HepG2 (cell line): Measurements from ENCODE around the gene ICAM5. TPM values are rescaled to one million over a fixed set of nuclear protein-coding genes. Genes with fewer than 3 reads are reported as not detected.

ENCODE experiments used
- ATAC-seq: fragments of 200-7000 bp; cut with Tn5 transposase; 3 replicates; pipeline ENCODE4 v1.9.1; 2020; ENCODE audit warnings: mild to moderate bottlenecking, moderate library complexity
- BruUV-seq: library from RNA; stranded (reverse); fragments of 400-500 nt; replicated peaks from 2 replicates; lab custom pipeline; 2021; lab: Mats Ljungman, UMichigan
- CTCF ChIA-PET: fragments of 300-600 bp; formaldehyde crosslinking; extraction: SDS; loops from one replicate; lab custom pipeline; 2021; ENCODE audit warnings: low total read pairs, inconsistent platforms, low intra/inter-chr PET ratio; lab: Yijun Ruan, JAX
- POLR2A ChIA-PET: fragments of 350-600 bp; sonication (Branson Sonifier 250); formaldehyde crosslinking; loops from one replicate; lab custom pipeline; 2020; ENCODE audit warnings: antibody characterized with exemption, inconsistent platforms; lab: Yijun Ruan, JAX
- DNase-seq: peaks from one replicate; pipeline ENCODE4 v3.0.0-alpha.2; 2015; ENCODE audit warnings: low spot score
- FAIRE-seq: peaks from 3 replicates; lab custom pipeline; 2011; peaks lifted over from hg19 to GRCh38; lab: Jason Lieb, UNC
- H2AFZ ChIP-seq: one replicate; pipeline ENCODE4 v1.6.1; 2011; ENCODE audit warnings: low read length, inconsistent platforms
- H3K27ac ChIP-seq: fragments of 300-600 bp; 3 replicates; pipeline ENCODE4 v1.8.0; 2011; ENCODE audit warnings: mixed run types, mild to moderate bottlenecking, mixed read lengths, low read length, inconsistent platforms; ENCODE audit not compliant: insufficient read depth; ENCODE audit errors: extremely low read length
- H3K27me3 ChIP-seq, 2 experiments: fragments of 200-600 bp in 1 of 2; 2 replicates in 1 of 2; 3 replicates in 1 of 2; pipeline versions ENCODE4 v1.6.0 to v1.8.0; 2011; ENCODE audit warnings: low read length in 2 of 2, mild to moderate bottlenecking in 2 of 2, moderate library complexity in 2 of 2, inconsistent platforms in 1 of 2; ENCODE audit not compliant: insufficient read depth in 2 of 2, control insufficient read depth in 1 of 2
- H3K36me3 ChIP-seq, 2 experiments: fragments of 200-600 bp in 1 of 2; replicated peaks in 1 of 2; 2 replicates in 1 of 2; 3 replicates in 1 of 2; pipeline versions ENCODE4 v1.5.1 to v1.8.0; 2011; ENCODE audit warnings: low read length in 2 of 2, inconsistent platforms in 1 of 2; ENCODE audit not compliant: insufficient read depth in 2 of 2, control insufficient read depth in 1 of 2
- H3K4me1 ChIP-seq: 2 replicates; pipeline ENCODE4 v1.5.1; 2012; ENCODE audit warnings: low read length, inconsistent platforms; ENCODE audit not compliant: insufficient read depth
- H3K4me2 ChIP-seq: 2 replicates; pipeline ENCODE4 v1.6.0; 2011; ENCODE audit warnings: low read depth, low read length, inconsistent platforms
- H3K4me3 ChIP-seq, 3 experiments: fragments of 200-600 bp in 1 of 3; sonication (generic), shearing (Covaris generic) in 1 of 3; replicated peaks in 1 of 3; 2 replicates each; pipeline ENCODE4 v1.5.1; 2011 to 2016; ENCODE audit warnings: low read length in 3 of 3, inconsistent platforms in 2 of 3, low read depth in 2 of 3, mild to moderate bottlenecking in 2 of 3, control low read depth in 1 of 3, mixed read lengths in 1 of 3; ENCODE audit not compliant: insufficient read depth in 1 of 3
- H3K79me2 ChIP-seq: one replicate; pipeline ENCODE4 v1.6.1; 2011; ENCODE audit warnings: low read length, inconsistent platforms; ENCODE audit not compliant: insufficient read depth
- H3K9ac ChIP-seq: 2 replicates; pipeline ENCODE4 v1.6.0; 2011; ENCODE audit warnings: mild to moderate bottlenecking, low read depth, low read length, inconsistent platforms; ENCODE audit not compliant: insufficient read depth
- H3K9me3 ChIP-seq: 2 replicates; pipeline ENCODE4 v1.5.1; 2012; ENCODE audit warnings: mild to moderate bottlenecking, low read length
- H4K20me1 ChIP-seq: 2 replicates; pipeline ENCODE4 v1.6.0; 2011; ENCODE audit warnings: inconsistent platforms, mild to moderate bottlenecking, low read length, moderate library complexity; ENCODE audit not compliant: insufficient read depth
- FLYWCH1 ChIP-seq: sonication (generic); formaldehyde crosslinking; IDR thresholded peaks from 2 replicates; pipeline ENCODE4 v1.8.1; 2023; ENCODE audit warnings: mild to moderate bottlenecking, missing genetic modification reagents
- IRX3 ChIP-seq: sonication (generic); formaldehyde crosslinking; IDR thresholded peaks from 2 replicates; pipeline ENCODE4 v1.8.1; 2023; ENCODE audit warnings: mild to moderate bottlenecking, low read depth, missing genetic modification reagents, borderline replicate concordance
- PLSCR1 ChIP-seq: sonication (generic); formaldehyde crosslinking; IDR thresholded peaks from 2 replicates; pipeline ENCODE4 v1.5.0; 2020; ENCODE audit warnings: missing genetic modification reagents, mild to moderate bottlenecking, borderline replicate concordance
- SKI ChIP-seq: fragments of 450-650 bp; IDR thresholded peaks from one replicate; pipeline ENCODE4 v1.6.1; 2018; ENCODE audit warnings: mild to moderate bottlenecking; ENCODE audit not compliant: partially characterized antibody
- U2AF2 ChIP-seq: fragments of 200-400 bp; formaldehyde crosslinking; IDR thresholded peaks from 2 replicates; pipeline ENCODE4 v1.6.1; 2017; ENCODE audit warnings: low read depth, mild to moderate bottlenecking, low read length
- ZFP37 ChIP-seq: sonication (generic); formaldehyde crosslinking; IDR thresholded peaks from 2 replicates; pipeline ENCODE4 v1.4.0; 2020; ENCODE audit warnings: missing genetic modification reagents, borderline replicate concordance
- ZNF589 ChIP-seq: sonication (generic); formaldehyde crosslinking; conservative IDR thresholded peaks from 2 replicates; pipeline ENCODE4 v1.8.0; 2022; ENCODE audit warnings: mild to moderate bottlenecking, moderate library complexity, missing genetic modification reagents
- ZSCAN29 ChIP-seq: sonication (generic); formaldehyde crosslinking; conservative IDR thresholded peaks from 2 replicates; pipeline ENCODE4 v1.4.0; 2020; ENCODE audit warnings: mild to moderate bottlenecking, missing genetic modification reagents
- WGBS: methylation state at CpG from one replicate; pipeline ENCODE4 v1.1.6; 2017; ENCODE audit warnings: low lambda C conversion rate; 5-methylcytosine and 5-hydroxymethylcytosine counted together
- in situ Hi-C: cut with HindIII; loops from 2 replicates; pipeline ENCODE4 v1.10.0; 2017; ENCODE audit warnings: low pct_unique_long_range_greater_than_20kb; ENCODE audit not compliant: extremely low pct_ligation_motif_present
- intact Hi-C: fragments of 100-400 bp; cut with micrococcal nuclease; formaldehyde crosslinking; loops from one replicate; pipeline ENCODE4 v1.10.0; 2022; ENCODE audit not compliant: unreplicated experiment
- polyA plus RNA-seq, 8 experiments: library from polyadenylated mRNA; depleted of rRNA in 3 of 8; stranded (reverse) in 7 of 8; unstranded in 1 of 8; fragments of >200 nt; fragmentation: Illumina TruSeq in 4 of 8; extraction: Trizol in 4 of 8; gene quantifications; 2 replicates each; pipeline versions ENCODE4 v1.2.1 to v1.2.3, GENCODE V29; 2011 to 2016; ENCODE audit warnings: low read depth in 4 of 8, missing spikeins in 1 of 8, mixed read lengths in 1 of 8; ENCODE audit not compliant: insufficient read depth in 1 of 8
- total RNA-seq, 5 experiments: library from RNA; depleted of rRNA; stranded (reverse); fragments of >200 nt; fragmentation: Illumina TruSeq; extraction: Trizol; gene quantifications; 2 replicates each; pipeline ENCODE4 v1.2.3, GENCODE V29; 2016; ENCODE audit warnings: low read depth in 1 of 5
- TF ChIP-seq, protein P1 (sequence below): sonication (generic); formaldehyde crosslinking; IDR thresholded peaks from 2 replicates; pipeline ENCODE4 v1.4.0; 2020; ENCODE audit warnings: missing genetic modification reagents
- TF ChIP-seq, protein P2 (sequence below): sonication (generic); formaldehyde crosslinking; IDR thresholded peaks from 2 replicates; pipeline ENCODE4 v1.4.0; 2020; ENCODE audit warnings: missing genetic modification reagents, borderline replicate concordance

Gene ICAM5
- total and polyA plus RNA-seq, 2 of the 13 experiments (the other 11 are each of a cell fraction or from before 2014, with no cell fraction given) = 0.46 to 1.6 TPM

GRCh38 chr19:10315335-10316214, 25.8 kb downstream of the ICAM5 start, which contains the start of gene FDX2 (continued):
- TF ChIP-seq, protein P1, sequence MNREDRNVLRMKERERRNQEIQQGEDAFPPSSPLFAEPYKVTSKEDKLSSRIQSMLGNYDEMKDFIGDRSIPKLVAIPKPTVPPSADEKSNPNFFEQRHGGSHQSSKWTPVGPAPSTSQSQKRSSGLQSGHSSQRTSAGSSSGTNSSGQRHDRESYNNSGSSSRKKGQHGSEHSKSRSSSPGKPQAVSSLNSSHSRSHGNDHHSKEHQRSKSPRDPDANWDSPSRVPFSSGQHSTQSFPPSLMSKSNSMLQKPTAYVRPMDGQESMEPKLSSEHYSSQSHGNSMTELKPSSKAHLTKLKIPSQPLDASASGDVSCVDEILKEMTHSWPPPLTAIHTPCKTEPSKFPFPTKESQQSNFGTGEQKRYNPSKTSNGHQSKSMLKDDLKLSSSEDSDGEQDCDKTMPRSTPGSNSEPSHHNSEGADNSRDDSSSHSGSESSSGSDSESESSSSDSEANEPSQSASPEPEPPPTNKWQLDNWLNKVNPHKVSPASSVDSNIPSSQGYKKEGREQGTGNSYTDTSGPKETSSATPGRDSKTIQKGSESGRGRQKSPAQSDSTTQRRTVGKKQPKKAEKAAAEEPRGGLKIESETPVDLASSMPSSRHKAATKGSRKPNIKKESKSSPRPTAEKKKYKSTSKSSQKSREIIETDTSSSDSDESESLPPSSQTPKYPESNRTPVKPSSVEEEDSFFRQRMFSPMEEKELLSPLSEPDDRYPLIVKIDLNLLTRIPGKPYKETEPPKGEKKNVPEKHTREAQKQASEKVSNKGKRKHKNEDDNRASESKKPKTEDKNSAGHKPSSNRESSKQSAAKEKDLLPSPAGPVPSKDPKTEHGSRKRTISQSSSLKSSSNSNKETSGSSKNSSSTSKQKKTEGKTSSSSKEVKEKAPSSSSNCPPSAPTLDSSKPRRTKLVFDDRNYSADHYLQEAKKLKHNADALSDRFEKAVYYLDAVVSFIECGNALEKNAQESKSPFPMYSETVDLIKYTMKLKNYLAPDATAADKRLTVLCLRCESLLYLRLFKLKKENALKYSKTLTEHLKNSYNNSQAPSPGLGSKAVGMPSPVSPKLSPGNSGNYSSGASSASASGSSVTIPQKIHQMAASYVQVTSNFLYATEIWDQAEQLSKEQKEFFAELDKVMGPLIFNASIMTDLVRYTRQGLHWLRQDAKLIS (CRISPR knock-in tag) = no peak
- no peak for TF ChIP-seq SKI

DNA sequence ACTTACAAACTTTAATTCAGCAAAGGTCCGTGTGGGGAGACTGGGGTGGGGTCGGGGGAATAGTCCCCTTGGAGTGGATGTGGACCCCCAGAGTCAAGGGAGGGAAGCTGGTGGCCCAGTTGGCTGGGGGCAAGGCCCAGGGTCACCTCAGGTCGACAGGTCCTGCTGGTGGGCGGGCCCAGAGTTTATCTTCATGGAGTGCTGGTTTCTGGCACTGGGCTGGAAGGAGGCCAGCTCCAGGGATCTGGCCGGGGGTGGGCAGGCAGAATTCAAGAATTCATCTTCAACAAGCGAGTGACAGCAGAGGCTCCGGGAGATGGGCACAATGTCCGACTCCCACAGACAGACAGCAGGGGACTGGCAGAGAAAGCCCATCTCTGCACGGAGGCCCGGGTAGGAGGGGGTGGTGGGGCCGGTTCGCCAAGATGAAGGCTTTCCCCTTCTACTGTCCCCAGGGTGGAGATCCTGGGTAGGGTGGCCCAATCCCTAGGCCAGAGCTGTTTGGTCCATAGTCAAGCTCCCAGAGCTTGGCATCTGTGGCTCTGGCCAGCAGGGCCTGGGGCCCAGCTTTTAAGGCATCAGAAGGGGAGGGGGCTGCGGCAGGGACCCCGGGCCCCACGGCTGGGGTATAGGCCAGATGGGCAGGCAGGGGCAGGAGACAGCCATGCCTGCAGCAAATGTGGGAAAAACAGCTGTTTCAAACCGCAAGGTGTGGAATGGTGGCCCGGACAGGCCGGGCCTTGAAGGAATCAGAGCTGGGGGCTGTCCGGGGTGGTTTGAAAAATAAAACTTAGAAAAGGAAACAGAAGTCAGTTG, 26.7 kb downstream of the ICAM5 start:
- H3K9me3 ChIP-seq = no peaks in the 10 kb centered on the region
- BruUV-seq = TSS peak; percentile 33
- DNase-seq (no peak), ATAC-seq (peak; percentile 15), FAIRE-seq (no peak)
- H3K4me1 ChIP-seq = peaks cover 17% of the 10 kb centered on the region
- H3K9ac ChIP-seq = no peak overlapping the region
- intact Hi-C loops = no loop called here
- peaks cover 13 to 35% of the 10 kb centered on the region in 2 experiments for H3K36me3 ChIP-seq
- H4K20me1 ChIP-seq = no peaks in the 10 kb centered on the region; the same call in 1 of the 2 replicates
- no peak overlapping the region; a peak in 1 of 6 replicates for H3K4me3 ChIP-seq
- H3K4me2 ChIP-seq = peak overlapping the region; percentile 88; the same call in 1 of the 2 replicates
- ChIA-PET POLR2A (interaction anchor here (1.3 to 5.1 kb wide), 4 partner anchors 16 to 64 kb away, joined by 3 to 24 read pairs (median 4); partner anchors contain the start of genes ICAM4, RAVER1 and TYK2), CTCF (no interaction called here)
- H3K27ac ChIP-seq = no peak overlapping the region
- peaks cover 5% of the 10 kb centered on the region for H3K79me2 ChIP-seq
- H3K27me3 ChIP-seq = no peaks in the 10 kb centered on the region; a peak in 1 of 5 replicates
- WGBS = 88% methylated on average over 16 of the region's 19 CpGs
- H2AFZ ChIP-seq = no peak overlapping the region
- in situ Hi-C loops = no loop called here
- peak; percentile 3; the same call in 1 of the 2 replicates for TF ChIP-seq IRX3 (CRISPR knock-in tag)
- no peak for TF ChIP-seq ZNF589 (CRISPR knock-in tag)
- TF ChIP-seq ZFP37 (CRISPR knock-in tag) = no peak
- TF ChIP-seq U2AF2 = no peak
- no peak for TF ChIP-seq FLYWCH1 (CRISPR knock-in tag)
- no peak for TF ChIP-seq PLSCR1
- TF ChIP-seq, protein P2, sequence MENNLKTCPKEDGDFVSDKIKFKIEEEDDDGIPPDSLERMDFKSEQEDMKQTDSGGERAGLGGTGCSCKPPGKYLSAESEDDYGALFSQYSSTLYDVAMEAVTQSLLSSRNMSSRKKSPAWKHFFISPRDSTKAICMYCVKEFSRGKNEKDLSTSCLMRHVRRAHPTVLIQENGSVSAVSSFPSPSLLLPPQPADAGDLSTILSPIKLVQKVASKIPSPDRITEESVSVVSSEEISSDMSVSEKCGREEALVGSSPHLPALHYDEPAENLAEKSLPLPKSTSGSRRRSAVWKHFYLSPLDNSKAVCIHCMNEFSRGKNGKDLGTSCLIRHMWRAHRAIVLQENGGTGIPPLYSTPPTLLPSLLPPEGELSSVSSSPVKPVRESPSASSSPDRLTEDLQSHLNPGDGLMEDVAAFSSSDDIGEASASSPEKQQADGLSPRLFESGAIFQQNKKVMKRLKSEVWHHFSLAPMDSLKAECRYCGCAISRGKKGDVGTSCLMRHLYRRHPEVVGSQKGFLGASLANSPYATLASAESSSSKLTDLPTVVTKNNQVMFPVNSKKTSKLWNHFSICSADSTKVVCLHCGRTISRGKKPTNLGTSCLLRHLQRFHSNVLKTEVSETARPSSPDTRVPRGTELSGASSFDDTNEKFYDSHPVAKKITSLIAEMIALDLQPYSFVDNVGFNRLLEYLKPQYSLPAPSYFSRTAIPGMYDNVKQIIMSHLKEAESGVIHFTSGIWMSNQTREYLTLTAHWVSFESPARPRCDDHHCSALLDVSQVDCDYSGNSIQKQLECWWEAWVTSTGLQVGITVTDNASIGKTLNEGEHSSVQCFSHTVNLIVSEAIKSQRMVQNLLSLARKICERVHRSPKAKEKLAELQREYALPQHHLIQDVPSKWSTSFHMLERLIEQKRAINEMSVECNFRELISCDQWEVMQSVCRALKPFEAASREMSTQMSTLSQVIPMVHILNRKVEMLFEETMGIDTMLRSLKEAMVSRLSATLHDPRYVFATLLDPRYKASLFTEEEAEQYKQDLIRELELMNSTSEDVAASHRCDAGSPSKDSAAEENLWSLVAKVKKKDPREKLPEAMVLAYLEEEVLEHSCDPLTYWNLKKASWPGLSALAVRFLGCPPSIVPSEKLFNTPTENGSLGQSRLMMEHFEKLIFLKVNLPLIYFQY (CRISPR knock-in tag) = no peak
- no peak for TF ChIP-seq ZSCAN29
